ENCODE measurements around the gene SMAP1.
"Not testable (repeated sequence)": the region's sequence is repeated elsewhere in the genome, so short reads cannot be mapped to it uniquely, and the experiment has no call there.

SMAP1 gene

GRCh38 chr6:70734979-70735378, 67.3 kb downstream of the SMAP1 start:
- no peak for DNase-seq
- intact Hi-C loops (cut with DNase I) = no loop called here

- intact Hi-C loops (cut with DNase I) = no loop called here
- no peak for DNase-seq
Observed at GRCh38 chr6:70735513-70735912, 67.8 kb downstream of the SMAP1 start.

GRCh38 chr6:70738028-70738427, 70.3 kb downstream of the SMAP1 start:
- DNase-seq = no peak
- intact Hi-C loops (cut with DNase I) = no loop called here

GRCh38 chr6:70739534-70739933, 71.9 kb downstream of the SMAP1 start:
- DNase-seq = no peak
- intact Hi-C loops (cut with DNase I) = no loop called here

DNA sequence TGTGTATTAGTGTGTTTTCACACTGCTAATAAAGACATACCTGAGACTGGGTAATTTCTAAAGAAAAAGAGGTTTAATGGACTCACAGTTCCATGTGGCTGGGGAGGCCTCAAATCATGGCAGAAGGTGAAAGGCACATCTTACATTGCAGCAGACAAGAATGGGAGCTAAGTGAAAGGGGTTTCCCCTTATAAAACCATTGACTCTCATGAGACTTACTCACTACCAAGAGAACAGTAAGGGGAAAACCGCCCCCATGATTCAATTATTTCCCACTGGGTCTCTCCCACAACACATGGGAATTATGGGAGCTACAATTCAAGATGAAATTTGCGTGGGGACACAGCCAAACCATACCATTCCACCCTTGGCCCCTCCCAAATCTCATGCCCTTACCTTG, 73.1 kb downstream of the SMAP1 start:
- intact Hi-C loops (cut with DNase I); DNase-seq: not testable (repeated sequence)

DNA sequence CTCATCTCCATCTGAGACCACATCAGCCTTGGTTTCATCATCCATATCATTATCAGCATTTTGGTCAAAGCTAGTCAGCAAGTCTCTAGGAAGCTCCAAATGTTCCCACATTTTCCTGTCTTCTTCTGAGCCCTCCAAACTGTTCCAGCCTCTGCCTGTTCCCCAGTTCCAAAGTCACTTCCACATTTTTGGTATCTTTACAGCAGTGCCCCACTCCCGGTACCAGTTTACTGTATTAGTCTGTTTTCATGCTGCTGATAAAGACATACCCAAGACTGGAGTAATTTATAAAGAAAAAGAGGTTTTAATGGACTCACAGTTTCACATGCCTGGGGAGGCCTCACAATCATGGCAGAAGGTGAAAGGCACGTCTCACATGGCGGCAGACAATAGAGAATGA, 74.8 kb downstream of the SMAP1 start:
- DNase-seq; intact Hi-C loops (cut with DNase I): not testable (repeated sequence)

- DNase-seq = no peak
- intact Hi-C loops (cut with DNase I) = no loop called here
Observed at GRCh38 chr6:70753870-70754380, 86.2 kb downstream of the SMAP1 start.

DNA sequence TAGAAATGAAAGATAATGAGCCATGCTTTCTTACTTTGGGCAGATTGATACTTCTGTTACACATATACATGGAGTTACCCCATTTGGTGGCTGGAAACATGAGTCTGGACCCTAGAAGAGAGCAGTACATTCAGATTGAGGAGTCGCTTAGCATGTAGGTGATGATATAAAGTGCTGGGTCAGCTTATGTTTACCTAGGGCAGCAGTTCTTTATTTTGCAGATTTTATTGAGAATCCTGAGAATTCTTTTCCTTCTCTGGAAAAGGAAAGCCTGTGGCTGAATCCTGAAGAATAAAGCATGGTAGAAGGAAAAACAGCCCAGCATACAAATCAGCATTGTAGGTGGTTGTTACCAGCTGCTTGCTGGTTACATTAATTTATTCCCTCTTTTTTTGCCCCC, 91.2 kb downstream of the SMAP1 start:
- no peak for DNase-seq
- intact Hi-C loops (cut with DNase I) = no loop called here

- intact Hi-C loops (cut with DNase I) = no loop called here
- DNase-seq = no peak
Observed at GRCh38 chr6:70763754-70764510, 96.2 kb downstream of the SMAP1 start.

DNA sequence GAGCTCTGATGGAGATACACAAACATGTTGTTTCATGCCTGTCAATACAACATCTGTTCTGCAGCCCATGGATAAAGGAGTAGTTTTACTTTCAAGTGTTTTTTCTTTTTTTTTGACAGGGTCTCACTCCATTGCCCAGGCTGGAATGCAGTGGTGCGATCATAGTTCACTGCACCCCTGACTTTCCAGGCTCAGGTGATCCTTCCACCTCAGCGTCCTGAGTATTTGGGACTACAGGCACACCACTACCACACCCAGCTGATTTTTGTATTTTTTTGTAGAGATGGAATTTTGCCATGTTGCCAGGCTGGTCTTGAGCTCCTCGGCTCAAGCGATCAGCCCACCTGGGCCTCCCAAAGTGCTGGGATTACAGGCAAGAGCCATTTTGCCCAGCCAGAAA, 97.0 kb downstream of the SMAP1 start:
- no peak for DNase-seq
- intact Hi-C loops (cut with DNase I) = no loop called here

GRCh38 chr6:70771351-70771750, 103.7 kb downstream of the SMAP1 start:
- peak in 1 of 10 donors; percentile 46 for DNase-seq
- intact Hi-C loops (cut with DNase I) = not testable (repeated sequence)

- intact Hi-C loops (cut with DNase I) = no loop called here
- DNase-seq = no peak
Observed at GRCh38 chr6:70779934-70780333, 112.3 kb downstream of the SMAP1 start.

GRCh38 chr6:70790483-70791224, 123.0 kb downstream of the SMAP1 start:
- intact Hi-C loops (cut with DNase I) = no loop called here
- no peak for DNase-seq

DNA sequence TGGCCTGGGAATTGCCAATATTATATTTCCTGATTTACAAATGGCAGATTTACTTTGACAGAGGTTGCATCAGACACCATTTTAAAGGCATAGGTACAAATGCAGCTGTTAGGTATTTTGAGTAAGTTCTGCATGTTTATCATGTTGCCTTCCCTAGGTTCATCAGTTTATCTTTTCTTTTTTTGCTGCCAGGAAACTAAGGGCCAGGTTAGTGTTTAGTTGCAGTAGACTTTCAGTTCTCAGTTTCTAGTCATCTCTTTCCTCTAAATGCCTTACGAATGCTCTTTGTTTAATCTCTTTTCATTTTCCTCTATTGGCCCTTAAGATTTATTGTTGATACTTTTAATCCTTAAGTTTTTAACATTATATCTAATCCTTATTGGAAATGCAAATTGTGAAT, 129.9 kb downstream of the SMAP1 start:
- intact Hi-C loops (cut with DNase I) = no loop called here
- no peak for DNase-seq

GRCh38 chr6:70806086-70806485, 138.4 kb downstream of the SMAP1 start:
- intact Hi-C loops (cut with DNase I) = no loop called here
- peak in 2 of 10 donors; percentile 48 to 72 for DNase-seq

DNA sequence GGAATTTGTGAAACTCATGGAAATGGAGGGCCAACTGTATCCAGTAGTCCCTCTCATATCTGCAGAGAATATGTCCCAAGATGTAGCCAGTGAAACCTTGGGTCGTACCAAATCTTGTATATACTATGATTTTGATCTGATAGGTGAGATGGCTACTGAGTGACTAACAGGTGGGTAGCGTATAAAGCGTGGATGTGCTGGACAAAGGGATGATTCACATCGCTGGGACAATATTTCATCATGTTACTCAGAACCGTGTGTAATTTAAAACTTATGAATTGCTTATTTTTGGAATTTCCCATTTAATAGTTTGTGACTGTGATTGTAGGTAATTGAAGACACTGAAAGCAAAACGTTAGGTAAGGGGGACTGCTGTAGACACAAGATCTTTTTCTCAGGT, 144.1 kb downstream of the SMAP1 start:
- intact Hi-C loops (cut with DNase I) = no loop called here

GRCh38 chr6:70813885-70814284, 146.2 kb downstream of the SMAP1 start:
- DNase-seq = no peak
- intact Hi-C loops (cut with DNase I) = no loop called here

More for the DNA sequence above, 144.1 kb downstream of the SMAP1 start:
- no peak for DNase-seq

- intact Hi-C loops (cut with DNase I) = no loop called here
- DNase-seq = no peak
Observed at GRCh38 chr6:70819646-70820045, 152.0 kb downstream of the SMAP1 start.

DNA sequence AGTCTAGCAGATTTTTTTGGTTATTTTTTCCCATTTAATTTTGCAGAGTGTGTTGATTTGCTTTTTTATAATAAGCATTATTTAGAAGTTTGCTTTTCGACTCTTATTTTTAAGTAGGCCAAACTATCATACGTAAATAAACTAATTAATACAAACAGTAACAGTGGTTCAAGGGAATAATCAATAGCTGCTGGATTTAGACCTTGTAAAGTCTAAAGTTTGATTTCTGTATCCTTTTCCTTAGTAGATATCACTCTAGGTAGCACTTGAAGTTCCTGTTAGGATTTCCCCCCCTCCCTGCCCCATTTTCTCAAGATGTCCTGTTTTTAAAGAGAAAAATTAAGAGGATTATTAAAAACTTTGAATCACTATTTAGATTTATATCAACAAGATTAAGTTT, 153.1 kb downstream of the SMAP1 start:
- intact Hi-C loops (cut with DNase I) = no loop called here
- no peak for DNase-seq

DNA sequence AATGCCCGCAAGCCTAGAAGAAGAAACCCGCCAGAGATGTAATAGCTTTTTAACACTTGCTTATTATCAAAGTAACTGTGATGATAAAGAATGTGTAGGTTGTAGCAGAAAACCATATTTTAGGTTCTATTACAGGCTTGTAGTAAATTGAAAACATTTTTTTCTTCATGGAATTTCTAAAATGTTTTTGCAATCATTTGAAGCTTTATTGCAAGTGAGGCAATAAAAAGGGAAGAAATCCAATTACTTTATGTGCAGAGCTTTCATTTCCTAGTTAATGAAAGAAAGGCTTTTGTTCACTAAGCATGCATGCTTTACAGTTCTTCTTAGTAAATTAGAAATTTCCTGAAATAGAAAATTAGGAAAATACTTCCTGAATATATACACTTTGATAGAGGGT, 154.1 kb downstream of the SMAP1 start:
- intact Hi-C loops (cut with DNase I) = no loop called here
- no peak for DNase-seq

DNA sequence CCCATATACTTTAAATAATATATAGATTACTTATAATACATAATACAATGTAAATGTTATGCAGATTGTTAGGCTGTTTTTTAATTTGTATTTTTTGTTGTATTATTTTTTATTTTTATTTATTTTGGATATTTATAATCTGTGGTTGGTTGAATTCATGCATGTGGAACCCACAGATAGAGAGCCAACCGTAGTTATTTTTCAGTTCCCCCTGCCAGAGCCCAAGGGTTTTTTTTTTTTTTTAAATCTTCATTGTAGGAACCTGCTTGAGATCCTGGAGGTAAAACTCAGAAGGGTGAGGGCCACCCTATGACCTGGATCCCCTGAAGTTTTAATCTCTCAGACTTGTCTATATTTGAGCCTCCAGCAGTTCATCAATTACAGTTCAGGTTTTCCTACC, 156.0 kb downstream of the SMAP1 start:
- intact Hi-C loops (cut with DNase I) = no loop called here
- DNase-seq = no peak

DNA sequence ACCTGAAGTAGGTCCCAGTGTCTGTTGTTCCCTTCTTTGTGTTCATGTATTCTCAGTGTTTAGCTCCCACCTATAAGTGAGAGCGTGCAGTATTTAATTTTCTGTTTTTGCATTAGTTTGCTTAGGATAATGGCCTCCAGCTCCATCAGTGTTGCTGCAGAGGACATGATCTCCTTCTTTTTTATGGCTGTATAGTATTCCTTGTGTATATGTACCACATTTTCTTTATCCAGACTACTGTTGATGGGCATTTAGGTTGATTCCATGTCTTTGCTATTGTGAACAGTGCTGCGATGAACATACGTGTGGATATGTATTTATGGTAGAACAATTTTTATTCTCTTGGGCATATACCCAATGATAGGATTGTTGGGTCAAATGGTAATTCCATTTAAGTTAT, 163.7 kb downstream of the SMAP1 start:
- intact Hi-C loops (cut with DNase I) = no loop called here

More for the DNA sequence above, 163.7 kb downstream of the SMAP1 start:
- no peak for DNase-seq
